ENCODE results near the gene LPP. TPM values are rescaled to one million over a fixed set of nuclear protein-coding genes. Genes with fewer than 3 reads are reported as not detected.

Gene LPP
- polyA plus RNA-seq, 3 donors = 14.1 to 23.2 (median 15.3) TPM

DNA sequence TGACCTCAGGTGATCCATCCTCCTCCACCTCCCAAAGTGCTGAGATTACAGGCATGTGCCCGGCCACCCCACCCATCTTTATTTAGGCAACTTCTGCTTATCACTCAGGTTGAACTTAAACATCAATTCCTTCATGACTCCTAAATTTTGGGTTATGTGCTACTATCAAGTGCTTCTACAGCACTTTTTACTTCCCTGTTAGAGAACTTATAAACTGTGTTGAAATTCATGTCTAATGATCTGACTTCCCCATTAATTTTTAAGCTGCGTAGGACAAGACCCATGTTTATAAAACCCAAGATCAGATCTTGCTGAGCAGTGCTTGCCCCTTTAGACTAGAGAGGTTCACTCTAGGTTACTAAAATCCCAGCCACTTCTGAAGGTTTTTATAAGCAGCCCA is 751.6 kb downstream of the LPP start:
- intact Hi-C loops (cut with micrococcal nuclease) = loop anchor here in 1 of 2 donors (10.0 kb wide), 1 partner anchor 61 kb away; no protein-coding TSS in a partner anchor
- WGBS (ENCODE audit: insufficient coverage) = 0% methylated on average over 2 of the region's 2 CpGs
- peaks cover 50% of the 10 kb centered on the region for H3K4me1 Mint-ChIP-seq
- H3K27me3 Mint-ChIP-seq (ENCODE audit: low read depth in 3 of 3) = peaks cover 0 to 2% (median 0%) of the 10 kb centered on the region in 3 donors
- no peaks in the 10 kb centered on the region for H3K9me3 ChIP-seq (replicated peaks in 1 of 2; ENCODE audit: control insufficient read depth in 1 of 2, insufficient read depth in 1 of 2, low read length in 2 of 2)
- H3K9ac ChIP-seq (ENCODE audit: insufficient read depth, low read length, poor library complexity, severe bottlenecking) = peak overlapping the region; percentile 59
- no peaks in the 10 kb centered on the region for H3K36me3 ChIP-seq (replicated peaks in 1 of 2; ENCODE audit: control insufficient read depth in 1 of 2, insufficient read depth in 2 of 2, low read length in 2 of 2)
- H2AFZ ChIP-seq (ENCODE audit: insufficient read depth, low read depth, low read length, poor library complexity, severe bottlenecking) = peak overlapping the region; percentile 65
- peaks cover 38 to 48% of the 10 kb centered on the region in 2 donors for H3K4me1 ChIP-seq (ENCODE audit: control insufficient read depth in 1 of 2, insufficient read depth in 2 of 2, low read length in 2 of 2)
- DNase-seq = peak; percentile 71 to 89 (median 78)
- H3K79me2 ChIP-seq (ENCODE audit: insufficient read depth, low read length) = no peaks in the 10 kb centered on the region
- H4K20me1 ChIP-seq (ENCODE audit: insufficient read depth, low read length) = no peaks in the 10 kb centered on the region
- TF ChIP-seq, protein P1, sequence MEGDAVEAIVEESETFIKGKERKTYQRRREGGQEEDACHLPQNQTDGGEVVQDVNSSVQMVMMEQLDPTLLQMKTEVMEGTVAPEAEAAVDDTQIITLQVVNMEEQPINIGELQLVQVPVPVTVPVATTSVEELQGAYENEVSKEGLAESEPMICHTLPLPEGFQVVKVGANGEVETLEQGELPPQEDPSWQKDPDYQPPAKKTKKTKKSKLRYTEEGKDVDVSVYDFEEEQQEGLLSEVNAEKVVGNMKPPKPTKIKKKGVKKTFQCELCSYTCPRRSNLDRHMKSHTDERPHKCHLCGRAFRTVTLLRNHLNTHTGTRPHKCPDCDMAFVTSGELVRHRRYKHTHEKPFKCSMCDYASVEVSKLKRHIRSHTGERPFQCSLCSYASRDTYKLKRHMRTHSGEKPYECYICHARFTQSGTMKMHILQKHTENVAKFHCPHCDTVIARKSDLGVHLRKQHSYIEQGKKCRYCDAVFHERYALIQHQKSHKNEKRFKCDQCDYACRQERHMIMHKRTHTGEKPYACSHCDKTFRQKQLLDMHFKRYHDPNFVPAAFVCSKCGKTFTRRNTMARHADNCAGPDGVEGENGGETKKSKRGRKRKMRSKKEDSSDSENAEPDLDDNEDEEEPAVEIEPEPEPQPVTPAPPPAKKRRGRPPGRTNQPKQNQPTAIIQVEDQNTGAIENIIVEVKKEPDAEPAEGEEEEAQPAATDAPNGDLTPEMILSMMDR (IDR thresholded peaks at IDR 0.05) = no peak
- H3K36me3 Mint-ChIP-seq = peaks cover 3 to 4% of the 10 kb centered on the region in 2 donors
- no peak overlapping the region for H3K4me2 ChIP-seq (replicated peaks; ENCODE audit: extremely low read depth, low read length, poor library complexity, severe bottlenecking)
- H3K27me3 ChIP-seq (ENCODE audit: control insufficient read depth in 2 of 2, insufficient read depth in 2 of 2, low read length in 2 of 2) = no peaks in the 10 kb centered on the region
- H3K27ac ChIP-seq (ENCODE audit: low read depth in 1 of 2, low read length in 2 of 2) = peak overlapping the region; percentile 71 to 95
- H3K4me3 Mint-ChIP-seq = no peak overlapping the region
- peak overlapping the region; percentile 92 to 97 (median 94) for H3K27ac Mint-ChIP-seq
- H3K4me3 ChIP-seq (replicated peaks in 1 of 3; ENCODE audit: low read depth in 2 of 3, low read length in 3 of 3) = no peak overlapping the region
- H3K9me3 Mint-ChIP-seq = peaks cover 0 to 6% (median 2%) of the 10 kb centered on the region in 7 donors

DNA sequence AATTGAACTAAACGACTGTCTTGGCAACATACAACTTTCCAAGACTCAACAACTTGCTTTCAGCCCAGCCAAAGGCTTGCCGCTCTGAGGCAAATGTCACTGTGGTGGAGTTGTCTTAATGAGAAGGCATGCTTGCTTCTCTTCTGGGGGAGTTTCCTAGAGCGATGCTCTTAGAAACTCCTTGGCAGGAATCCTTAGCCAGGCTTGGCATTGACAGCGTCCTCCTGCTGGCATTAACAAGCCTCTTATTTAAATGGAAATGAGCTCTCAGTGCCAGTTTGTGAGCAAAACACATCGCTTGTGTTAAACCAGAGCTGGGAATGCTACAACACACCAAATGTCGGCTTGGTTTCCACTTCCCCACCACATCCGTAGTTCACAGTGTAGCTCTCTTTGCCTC is 752.3 kb downstream of the LPP start:
- Histone ChIP-seq H3K4me1 (ENCODE audit: control insufficient read depth in 1 of 2, insufficient read depth in 2 of 2, low read length in 2 of 2) (peaks cover 31 to 41% of the 10 kb centered on the region in 2 donors), H2AFZ (ENCODE audit: insufficient read depth, low read depth, low read length, poor library complexity, severe bottlenecking) (peak overlapping the region; percentile 65), H3K4me2 (replicated peaks; ENCODE audit: extremely low read depth, low read length, poor library complexity, severe bottlenecking) (no peak overlapping the region), H3K79me2 (ENCODE audit: insufficient read depth, low read length) (no peaks in the 10 kb centered on the region), H3K9me3 (replicated peaks in 1 of 2; ENCODE audit: control insufficient read depth in 1 of 2, insufficient read depth in 1 of 2, low read length in 2 of 2) (no peaks in the 10 kb centered on the region), H3K4me3 (replicated peaks in 1 of 3; ENCODE audit: low read depth in 2 of 3, low read length in 3 of 3) (no peak overlapping the region), H3K9ac (ENCODE audit: insufficient read depth, low read length, poor library complexity, severe bottlenecking) (peak overlapping the region; percentile 59), H4K20me1 (ENCODE audit: insufficient read depth, low read length) (no peaks in the 10 kb centered on the region), H3K27me3 (ENCODE audit: control insufficient read depth in 2 of 2, insufficient read depth in 2 of 2, low read length in 2 of 2) (no peaks in the 10 kb centered on the region), H3K36me3 (replicated peaks in 1 of 2; ENCODE audit: control insufficient read depth in 1 of 2, insufficient read depth in 2 of 2, low read length in 2 of 2) (no peaks in the 10 kb centered on the region), H3K27ac (ENCODE audit: low read depth in 1 of 2, low read length in 2 of 2) (peak overlapping the region; percentile 71 to 95)
- TF ChIP-seq, protein P1 (IDR thresholded peaks at IDR 0.05) = no peak
- Mint-ChIP-seq H3K36me3 (peaks cover 3% of the 10 kb centered on the region in 2 donors), H3K4me3 (no peak overlapping the region), H3K27ac (peak overlapping the region; percentile 92 to 97 (median 94)), H3K9me3 (peaks cover 0 to 6% (median 2%) of the 10 kb centered on the region in 7 donors), H3K4me1 (peaks cover 45% of the 10 kb centered on the region), H3K27me3 (ENCODE audit: low read depth in 3 of 3) (peaks cover 0 to 2% (median 0%) of the 10 kb centered on the region in 3 donors)
- intact Hi-C loops (cut with micrococcal nuclease) = loop anchor here in 1 of 2 donors (10.0 kb wide), 1 partner anchor 61 kb away; no protein-coding TSS in a partner anchor
- 90% methylated on average over 2 of the region's 7 CpGs for WGBS (ENCODE audit: insufficient coverage)
- DNase-seq = no peak

Measured in CD14-positive monocyte (primary cell).